Kidney (tissue), 14 donors: Measurements from ENCODE around the gene CBFA2T3. TPM values are rescaled to one million over a fixed set of nuclear protein-coding genes. Genes with fewer than 3 reads are reported as not detected.

ENCODE experiments used
- DNase-seq, 5 donors: peaks; one replicate each; pipeline ENCODE4 v3.0.0-alpha.2; 2013 to 2020
- FAIRE-seq: peaks from 2 replicates; lab custom pipeline; 2012; peaks lifted over from hg19 to GRCh38; lab: Jason Lieb, UNC
- H3K27ac ChIP-seq, 2 donors: one replicate each; pipeline ENCODE4 v1.7.0; 2013; ENCODE audit warnings: low read depth in 2 of 2, low read length in 2 of 2, inconsistent platforms in 1 of 2
- H3K27me3 ChIP-seq: one replicate; pipeline ENCODE4 v1.7.1; 2013; ENCODE audit warnings: low read length, inconsistent platforms; ENCODE audit not compliant: control insufficient read depth, insufficient read depth
- H3K36me3 ChIP-seq, 3 donors: one replicate each; pipeline versions ENCODE4 v1.7.0 to v1.7.1; 2013; ENCODE audit warnings: low read length in 3 of 3, control low read depth in 1 of 3, inconsistent platforms in 1 of 3; ENCODE audit not compliant: insufficient read depth in 3 of 3, control insufficient read depth in 2 of 3
- H3K4me1 ChIP-seq, 3 donors: one replicate each; pipeline versions ENCODE4 v1.7.0 to v1.7.1; 2013; ENCODE audit warnings: low read length in 3 of 3, inconsistent platforms in 1 of 3, low read depth in 1 of 3; ENCODE audit not compliant: control insufficient read depth in 2 of 3, insufficient read depth in 2 of 3
- H3K4me3 ChIP-seq, 3 donors: one replicate each; pipeline versions ENCODE4 v1.7.0 to v1.8.1; 2013; ENCODE audit warnings: low read length in 3 of 3, control low read depth in 1 of 3, inconsistent platforms in 1 of 3
- H3K9ac ChIP-seq, 3 donors: one replicate each; pipeline versions ENCODE4 v1.7.0 to v1.7.1; 2013; ENCODE audit warnings: low read length in 3 of 3, control low read depth in 1 of 3, inconsistent platforms in 1 of 3
- H3K9me3 ChIP-seq, 3 donors: one replicate each; pipeline versions ENCODE4 v1.7.0 to v1.7.1; 2013; ENCODE audit warnings: low read length in 3 of 3, control low read depth in 1 of 3, inconsistent platforms in 1 of 3; ENCODE audit not compliant: control insufficient read depth in 2 of 3, insufficient read depth in 1 of 3
- intact Hi-C: fragments of 100-400 bp; cut with DNase I; formaldehyde crosslinking; loops from one replicate; pipeline ENCODE4 v1.11.1; 2022
- polyA plus RNA-seq: library from polyadenylated mRNA; stranded (reverse); fragments of 350-450 nt; fragmentation: Illumina TruSeq; extraction: RNeasy Lipid Tissue Mini Kit (QIAGEN cat#74804); gene quantifications from one replicate; pipeline ENCODE4 v1.2.3, GENCODE V29; 2014; ENCODE audit warnings: low read depth, low replicate concordance; ENCODE audit not compliant: insufficient read depth
- total RNA-seq: library from RNA; stranded (reverse); fragmentation: NEBNext Ultra II Directional; extraction: Animal tissue kit (Norgen Biotek cat#: 25700); gene quantifications from one replicate; pipeline ENCODE4 v1.2.1, GENCODE V29; 2021
- TF ChIP-seq, protein P1 (sequence below): IDR thresholded peaks from 3 replicates; pipeline ENCODE4 v1.5.1; 2012; ENCODE audit warnings: mild to moderate bottlenecking, moderate library complexity, borderline replicate concordance; ENCODE audit not compliant: insufficient read depth; ENCODE audit errors: extremely low read depth
- donor health status: control.
- donor health status: control.
- donor health status: control.
- donor health status: control.
- donor health status: control.
- donor health status: DM: yes; HTN: yes; CAD: no.
- donor health status: Normal renal cell carcinoma (clear cell type).

Gene CBFA2T3
- total and polyA plus RNA-seq, 2 donors from 2014 or later, result 0.75 to 8.0 TPM

DNA sequence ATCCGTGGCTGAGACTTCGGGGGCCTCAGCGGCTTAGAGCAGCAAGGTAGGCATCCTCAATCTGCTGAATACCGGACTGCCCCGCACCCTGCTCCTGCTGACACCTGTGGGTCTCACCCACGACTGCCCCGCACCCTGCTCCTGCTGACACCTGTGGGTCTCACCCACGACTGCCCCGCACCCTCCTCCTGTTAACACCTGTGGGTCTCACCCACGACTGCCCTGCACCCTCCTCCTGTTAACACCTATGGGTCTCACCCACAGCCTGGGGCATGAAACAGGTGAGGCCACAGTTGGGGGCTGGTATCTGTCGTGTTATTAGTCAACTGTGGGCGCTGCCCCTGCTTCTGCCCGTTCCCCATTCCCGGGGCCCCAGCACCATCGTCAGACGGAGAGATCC is 74.3 kb downstream of the CBFA2T3 start:
- Histone ChIP-seq H3K4me3 (no peak overlapping the region), H3K4me1 (no peaks in the 10 kb centered on the region), H3K9me3 (no peaks in the 10 kb centered on the region), H3K27me3 (no peaks in the 10 kb centered on the region), H3K9ac (no peak overlapping the region), H3K27ac (no peak overlapping the region), H3K36me3 (no peaks in the 10 kb centered on the region)
- intact Hi-C loops, result no loop called here
- TF ChIP-seq, protein P1, sequence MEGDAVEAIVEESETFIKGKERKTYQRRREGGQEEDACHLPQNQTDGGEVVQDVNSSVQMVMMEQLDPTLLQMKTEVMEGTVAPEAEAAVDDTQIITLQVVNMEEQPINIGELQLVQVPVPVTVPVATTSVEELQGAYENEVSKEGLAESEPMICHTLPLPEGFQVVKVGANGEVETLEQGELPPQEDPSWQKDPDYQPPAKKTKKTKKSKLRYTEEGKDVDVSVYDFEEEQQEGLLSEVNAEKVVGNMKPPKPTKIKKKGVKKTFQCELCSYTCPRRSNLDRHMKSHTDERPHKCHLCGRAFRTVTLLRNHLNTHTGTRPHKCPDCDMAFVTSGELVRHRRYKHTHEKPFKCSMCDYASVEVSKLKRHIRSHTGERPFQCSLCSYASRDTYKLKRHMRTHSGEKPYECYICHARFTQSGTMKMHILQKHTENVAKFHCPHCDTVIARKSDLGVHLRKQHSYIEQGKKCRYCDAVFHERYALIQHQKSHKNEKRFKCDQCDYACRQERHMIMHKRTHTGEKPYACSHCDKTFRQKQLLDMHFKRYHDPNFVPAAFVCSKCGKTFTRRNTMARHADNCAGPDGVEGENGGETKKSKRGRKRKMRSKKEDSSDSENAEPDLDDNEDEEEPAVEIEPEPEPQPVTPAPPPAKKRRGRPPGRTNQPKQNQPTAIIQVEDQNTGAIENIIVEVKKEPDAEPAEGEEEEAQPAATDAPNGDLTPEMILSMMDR, result no peak
- DNase-seq (no peak), FAIRE-seq (no peak)

DNA sequence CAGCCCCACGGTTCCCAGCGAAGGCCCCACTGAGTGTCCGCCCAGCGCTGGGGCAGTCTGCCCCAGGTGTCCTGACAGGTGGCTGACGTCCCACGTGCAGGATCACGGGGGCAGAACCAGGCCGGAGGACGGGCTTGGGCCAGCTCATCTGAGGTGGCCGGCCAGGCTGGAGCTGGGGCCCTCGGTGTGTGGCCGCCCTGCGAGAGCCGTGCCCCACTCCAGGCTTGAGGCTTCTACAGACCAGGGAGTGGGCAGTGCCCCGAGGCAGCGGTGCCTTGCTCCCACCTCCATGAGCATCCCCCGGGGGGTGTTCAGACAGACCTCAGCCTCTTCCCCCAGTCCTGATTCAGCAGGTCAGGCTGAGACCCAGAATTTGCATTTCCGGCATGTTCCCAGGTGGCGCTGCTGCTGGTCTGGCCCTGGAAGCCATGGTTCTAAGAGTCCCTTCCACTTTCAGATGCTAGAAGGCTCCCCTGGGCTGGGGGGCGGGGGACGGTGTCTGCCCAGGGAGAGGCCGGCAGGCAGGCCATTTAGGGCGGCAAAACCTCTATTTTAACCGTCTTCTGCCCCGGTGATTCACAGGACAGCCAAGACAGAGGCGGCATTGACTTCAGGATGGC is 75.2 kb downstream of the CBFA2T3 start:
- FAIRE-seq (no peak), DNase-seq (no peak)
- TF ChIP-seq, protein P1, result no peak
- no peaks in the 10 kb centered on the region for H3K36me3 ChIP-seq
- no peaks in the 10 kb centered on the region for H3K9me3 ChIP-seq
- H3K27ac ChIP-seq, result no peak overlapping the region
- no peak overlapping the region for H3K9ac ChIP-seq
- intact Hi-C loops, result no loop called here
- no peaks in the 10 kb centered on the region for H3K4me1 ChIP-seq
- no peaks in the 10 kb centered on the region for H3K27me3 ChIP-seq
- no peak overlapping the region for H3K4me3 ChIP-seq

DNA sequence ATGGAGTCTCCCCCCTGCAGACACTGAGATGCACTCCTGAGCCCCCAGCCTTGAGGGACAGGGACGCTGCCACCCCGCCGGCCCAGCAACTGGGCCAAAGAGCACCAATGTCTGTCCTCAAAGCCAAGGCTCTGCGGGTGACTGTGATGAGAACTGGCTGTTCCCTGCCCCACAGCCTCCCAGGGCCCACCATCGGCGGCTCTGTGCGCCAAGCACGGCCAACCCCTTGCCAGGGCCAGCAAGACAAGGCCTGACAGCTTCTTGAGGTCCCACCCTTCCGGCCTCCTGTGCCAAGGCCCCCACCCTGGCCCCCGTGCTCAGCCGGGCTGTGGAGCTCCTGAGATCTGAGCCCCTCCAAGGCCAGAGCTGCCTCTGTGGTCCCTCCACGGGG is 76.3 kb downstream of the CBFA2T3 start:
- no peaks in the 10 kb centered on the region for H3K4me1 ChIP-seq
- H3K27ac ChIP-seq, result no peak overlapping the region
- TF ChIP-seq, protein P1, result no peak
- no peaks in the 10 kb centered on the region for H3K9me3 ChIP-seq
- no peak for FAIRE-seq
- H3K27me3 ChIP-seq, result no peaks in the 10 kb centered on the region
- no peak overlapping the region for H3K9ac ChIP-seq
- DNase-seq, result no peak
- no peaks in the 10 kb centered on the region for H3K36me3 ChIP-seq
- intact Hi-C loops, result no loop called here
- H3K4me3 ChIP-seq, result no peak overlapping the region
